Measurements from ENCODE around the gene PP2D1. TPM values are rescaled to one million over a fixed set of nuclear protein-coding genes. Genes with fewer than 3 reads are reported as not detected.
"Not testable (repeated sequence)": the region's sequence is repeated elsewhere in the genome, so short reads cannot be mapped to it uniquely, and the experiment has no call there.

The PP2D1 gene
- total RNA-seq: not detected

- no peak for DNase-seq (ENCODE audit: low spot score)
Observed at GRCh38 chr3:20012164-20012563, at the start of gene PP2D1. PP2D1 (minus strand) TSS chr3:20012264; CDS start chr3:20012072, 192 bp downstream.

- DNase-seq (ENCODE audit: low spot score): no peak
Observed at GRCh38 chr3:20060974-20061685, 49.1 kb upstream of the PP2D1 start.

- DNase-seq (ENCODE audit: low spot score): no peak
Observed at GRCh38 chr3:20059929-20060328, 47.9 kb upstream of the PP2D1 start.

- DNase-seq (ENCODE audit: low spot score): no peak
Observed at GRCh38 chr3:20057612-20058180, 45.6 kb upstream of the PP2D1 start.

- no peak for DNase-seq (ENCODE audit: low spot score)
Observed at GRCh38 chr3:20056725-20057611, 44.9 kb upstream of the PP2D1 start.

- DNase-seq (ENCODE audit: low spot score): no peak
Observed at GRCh38 chr3:20055842-20056241, 43.8 kb upstream of the PP2D1 start.

GRCh38 chr3:20055020-20055775 lies 43.1 kb upstream of the PP2D1 start:
- no peak for DNase-seq (ENCODE audit: low spot score)

GRCh38 chr3:20054549-20054987 lies 42.5 kb upstream of the PP2D1 start:
- peak; percentile 72 for DNase-seq (ENCODE audit: low spot score)

GRCh38 chr3:20052851-20053250 lies 40.8 kb upstream of the PP2D1 start:
- no peak for DNase-seq (ENCODE audit: low spot score)

- no peak for DNase-seq (ENCODE audit: low spot score)
Observed at GRCh38 chr3:20051123-20051806, 39.2 kb upstream of the PP2D1 start.

GRCh38 chr3:20047976-20048883 lies 36.2 kb upstream of the PP2D1 start:
- no peak for DNase-seq (ENCODE audit: low spot score)

- no peak for DNase-seq (ENCODE audit: low spot score)
Observed at GRCh38 chr3:20047341-20047779, 35.3 kb upstream of the PP2D1 start.

- no peak for DNase-seq (ENCODE audit: low spot score)
Observed at GRCh38 chr3:20046556-20046955, 34.5 kb upstream of the PP2D1 start.

- DNase-seq (ENCODE audit: low spot score): not testable (repeated sequence)
Observed at GRCh38 chr3:20045141-20045540, 33.1 kb upstream of the PP2D1 start.

- DNase-seq (ENCODE audit: low spot score): no peak
Observed at GRCh38 chr3:20043825-20044224, 31.8 kb upstream of the PP2D1 start.

GRCh38 chr3:20043396-20043795 lies 31.3 kb upstream of the PP2D1 start:
- DNase-seq (ENCODE audit: low spot score): peak; percentile 83

GRCh38 chr3:20042331-20042730 lies 30.3 kb upstream of the PP2D1 start:
- no peak for DNase-seq (ENCODE audit: low spot score)

GRCh38 chr3:20041197-20041780 lies 29.2 kb upstream of the PP2D1 start:
- DNase-seq (ENCODE audit: low spot score): peak; percentile 87

GRCh38 chr3:20040548-20041196 lies 28.6 kb upstream of the PP2D1 start:
- peak; percentile 81 for DNase-seq (ENCODE audit: low spot score)

All from ureter (tissue), 1 donor.